ENCODE results near the gene PPP6R1.

PPP6R1 gene

DNA sequence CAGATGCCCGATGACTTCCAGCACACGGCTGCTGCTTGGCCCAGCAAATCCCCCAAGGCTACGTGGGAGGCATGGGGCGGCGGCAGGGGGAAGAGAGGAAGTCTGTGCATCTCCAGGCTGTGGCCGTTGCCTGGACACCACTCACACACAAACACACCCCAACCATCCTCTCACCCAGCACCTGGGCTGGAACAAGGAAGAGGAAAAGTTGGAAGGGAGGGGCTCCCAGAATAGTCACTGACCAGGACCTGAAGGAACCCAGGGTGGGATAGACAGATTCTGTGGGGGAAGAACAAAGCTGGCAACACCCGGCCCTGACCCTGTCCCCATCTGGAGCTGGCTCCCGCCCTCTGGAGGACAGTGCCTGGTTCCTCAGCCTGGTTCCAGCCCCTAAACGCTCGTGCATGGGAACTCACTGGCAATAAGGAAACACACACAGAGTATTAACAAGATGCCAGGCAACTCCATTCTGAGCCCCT, 11.2 kb downstream of the PPP6R1 start:
- Histone ChIP-seq H3K36me3 (ENCODE audit: insufficient read depth) (no peaks in the 10 kb centered on the region), H3K9ac (no peak overlapping the region), H3K4me3 (IDR thresholded peaks at IDR 0.05; ENCODE audit: insufficient read depth, low read depth, low read length) (no peak overlapping the region), H2AFZ (ENCODE audit: low read depth) (no peak overlapping the region), H3K27me3 (ENCODE audit: insufficient read depth, low read depth) (no peaks in the 10 kb centered on the region), H3K4me2 (no peak overlapping the region), H4K20me1 (ENCODE audit: insufficient read depth) (peaks cover 2% of the 10 kb centered on the region; the same call in 1 of the 2 replicates), H3K79me2 (ENCODE audit: insufficient read depth, low read depth) (peaks cover 50% of the 10 kb centered on the region), H3K27ac (no peak overlapping the region), H3K4me1 (ENCODE audit: low read depth, poor library complexity, severe bottlenecking) (peaks cover 3% of the 10 kb centered on the region)
- TF ChIP-seq, protein P1, sequence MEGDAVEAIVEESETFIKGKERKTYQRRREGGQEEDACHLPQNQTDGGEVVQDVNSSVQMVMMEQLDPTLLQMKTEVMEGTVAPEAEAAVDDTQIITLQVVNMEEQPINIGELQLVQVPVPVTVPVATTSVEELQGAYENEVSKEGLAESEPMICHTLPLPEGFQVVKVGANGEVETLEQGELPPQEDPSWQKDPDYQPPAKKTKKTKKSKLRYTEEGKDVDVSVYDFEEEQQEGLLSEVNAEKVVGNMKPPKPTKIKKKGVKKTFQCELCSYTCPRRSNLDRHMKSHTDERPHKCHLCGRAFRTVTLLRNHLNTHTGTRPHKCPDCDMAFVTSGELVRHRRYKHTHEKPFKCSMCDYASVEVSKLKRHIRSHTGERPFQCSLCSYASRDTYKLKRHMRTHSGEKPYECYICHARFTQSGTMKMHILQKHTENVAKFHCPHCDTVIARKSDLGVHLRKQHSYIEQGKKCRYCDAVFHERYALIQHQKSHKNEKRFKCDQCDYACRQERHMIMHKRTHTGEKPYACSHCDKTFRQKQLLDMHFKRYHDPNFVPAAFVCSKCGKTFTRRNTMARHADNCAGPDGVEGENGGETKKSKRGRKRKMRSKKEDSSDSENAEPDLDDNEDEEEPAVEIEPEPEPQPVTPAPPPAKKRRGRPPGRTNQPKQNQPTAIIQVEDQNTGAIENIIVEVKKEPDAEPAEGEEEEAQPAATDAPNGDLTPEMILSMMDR (conservative IDR thresholded peaks at IDR 0.05; ENCODE audit: low read depth, low read length), result no peak

- H2AFZ ChIP-seq (ENCODE audit: low read depth), result no peak overlapping the region
- no peak overlapping the region for H3K9ac ChIP-seq
- TF ChIP-seq, protein P1 (conservative IDR thresholded peaks at IDR 0.05; ENCODE audit: low read depth, low read length), result no peak
- H3K27me3 ChIP-seq (ENCODE audit: insufficient read depth, low read depth), result no peaks in the 10 kb centered on the region
- H3K4me2 ChIP-seq, result no peak overlapping the region
- H3K36me3 ChIP-seq (ENCODE audit: insufficient read depth), result no peaks in the 10 kb centered on the region; the same call in 1 of the 2 replicates
- peaks cover 41% of the 10 kb centered on the region for H3K79me2 ChIP-seq (ENCODE audit: insufficient read depth, low read depth)
- H4K20me1 ChIP-seq (ENCODE audit: insufficient read depth), result no peaks in the 10 kb centered on the region; the same call in 1 of the 2 replicates
- H3K4me1 ChIP-seq (ENCODE audit: low read depth, poor library complexity, severe bottlenecking), result peaks cover 4% of the 10 kb centered on the region
- H3K27ac ChIP-seq, result no peak overlapping the region
- H3K4me3 ChIP-seq (IDR thresholded peaks at IDR 0.05; ENCODE audit: insufficient read depth, low read depth, low read length), result no peak overlapping the region
Measured at GRCh38 chr19:55246462-55247451, 12.1 kb downstream of the PPP6R1 start.

DNA sequence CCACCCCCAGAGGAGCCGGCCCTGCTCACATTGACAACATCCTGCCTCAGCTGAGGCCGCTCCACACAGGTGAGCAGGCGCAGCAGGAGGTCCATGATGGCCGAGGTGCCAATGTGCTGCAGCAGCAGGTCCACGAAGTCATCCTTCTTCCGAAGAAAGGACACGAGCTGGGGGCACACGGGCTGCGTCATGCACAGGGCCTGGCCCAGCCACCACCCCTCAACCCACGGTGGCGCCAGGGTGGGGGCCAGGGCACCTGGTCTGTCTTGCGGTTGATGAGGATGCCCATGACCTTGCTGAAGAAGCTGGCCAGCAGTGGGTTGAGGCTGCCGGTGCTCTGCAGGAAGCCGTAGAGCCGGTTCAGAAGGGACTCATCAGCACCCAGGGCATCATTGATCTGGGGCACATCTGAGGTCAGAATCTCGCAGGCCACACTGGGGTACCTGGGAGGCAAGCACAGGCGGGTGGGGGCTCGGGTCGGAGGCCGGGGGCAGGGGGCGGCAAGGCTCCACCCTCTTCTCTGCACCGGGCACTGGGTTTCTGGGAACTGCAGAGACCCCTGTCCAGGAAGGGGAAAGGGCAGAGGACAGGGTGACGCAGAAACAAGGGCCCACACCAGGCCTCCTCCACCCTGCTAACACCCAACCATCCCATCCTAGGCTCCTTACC, 13.4 kb downstream of the PPP6R1 start:
- Histone ChIP-seq H3K36me3 (ENCODE audit: insufficient read depth) (no peaks in the 10 kb centered on the region; the same call in 1 of the 2 replicates), H3K9ac (no peak overlapping the region), H3K4me1 (ENCODE audit: low read depth, poor library complexity, severe bottlenecking) (peaks cover 4% of the 10 kb centered on the region), H4K20me1 (ENCODE audit: insufficient read depth) (no peaks in the 10 kb centered on the region; the same call in 1 of the 2 replicates), H2AFZ (ENCODE audit: low read depth) (no peak overlapping the region), H3K27me3 (ENCODE audit: insufficient read depth, low read depth) (no peaks in the 10 kb centered on the region), H3K4me3 (IDR thresholded peaks at IDR 0.05; ENCODE audit: insufficient read depth, low read depth, low read length) (no peak overlapping the region), H3K79me2 (ENCODE audit: insufficient read depth, low read depth) (peaks cover 27% of the 10 kb centered on the region; the same call in 1 of the 2 replicates), H3K27ac (no peak overlapping the region), H3K4me2 (no peak overlapping the region)
- TF ChIP-seq, protein P1 (conservative IDR thresholded peaks at IDR 0.05; ENCODE audit: low read depth, low read length), result no peak

GRCh38 chr19:55244004-55244680, 14.7 kb downstream of the PPP6R1 start:
- Histone ChIP-seq H4K20me1 (ENCODE audit: insufficient read depth) (no peaks in the 10 kb centered on the region; the same call in 1 of the 2 replicates), H3K4me3 (IDR thresholded peaks at IDR 0.05; ENCODE audit: insufficient read depth, low read depth, low read length) (no peak overlapping the region), H3K4me1 (ENCODE audit: low read depth, poor library complexity, severe bottlenecking) (peaks cover 4% of the 10 kb centered on the region), H3K27me3 (ENCODE audit: insufficient read depth, low read depth) (no peaks in the 10 kb centered on the region), H3K9ac (no peak overlapping the region), H3K36me3 (ENCODE audit: insufficient read depth) (no peaks in the 10 kb centered on the region; the same call in 1 of the 2 replicates), H3K27ac (no peak overlapping the region), H3K79me2 (ENCODE audit: insufficient read depth, low read depth) (peaks cover 15% of the 10 kb centered on the region; the same call in 1 of the 2 replicates), H3K4me2 (no peak overlapping the region), H2AFZ (ENCODE audit: low read depth) (no peak overlapping the region)
- TF ChIP-seq, protein P1 (conservative IDR thresholded peaks at IDR 0.05; ENCODE audit: low read depth, low read length), result no peak

All from KMS-11 (cell line).